ENCODE results near the gene CACNA2D1.
"Not testable (repeated sequence)": the region's sequence is repeated elsewhere in the genome, so short reads cannot be mapped to it uniquely, and the experiment has no call there.

The CACNA2D1 gene

GRCh38 chr7:82393076-82393839, 50.3 kb downstream of the CACNA2D1 start:
- no peaks in the 10 kb centered on the region for H3K4me1 Mint-ChIP-seq (ENCODE audit: low read depth)
- H3K27me3 Mint-ChIP-seq (ENCODE audit: low read depth), result no peaks in the 10 kb centered on the region
- no peaks in the 10 kb centered on the region for H3K9me3 Mint-ChIP-seq
- no peak overlapping the region for H3K27ac Mint-ChIP-seq
- H3K36me3 Mint-ChIP-seq (ENCODE audit: low read depth), result no peaks in the 10 kb centered on the region
- H3K4me3 Mint-ChIP-seq, result no peak overlapping the region

GRCh38 chr7:82390936-82391335, 52.6 kb downstream of the CACNA2D1 start:
- Mint-ChIP-seq H3K27me3 (ENCODE audit: low read depth) (no peaks in the 10 kb centered on the region), H3K36me3 (ENCODE audit: low read depth) (no peaks in the 10 kb centered on the region), H3K4me3 (no peak overlapping the region), H3K27ac (no peak overlapping the region), H3K4me1 (ENCODE audit: low read depth) (no peaks in the 10 kb centered on the region), H3K9me3 (no peaks in the 10 kb centered on the region)

GRCh38 chr7:82389876-82390275, 53.7 kb downstream of the CACNA2D1 start:
- Mint-ChIP-seq H3K4me1 (ENCODE audit: low read depth) (no peaks in the 10 kb centered on the region), H3K4me3 (no peak overlapping the region), H3K9me3 (no peaks in the 10 kb centered on the region), H3K27ac (no peak overlapping the region), H3K27me3 (ENCODE audit: low read depth) (no peaks in the 10 kb centered on the region), H3K36me3 (ENCODE audit: low read depth) (no peaks in the 10 kb centered on the region)

- Mint-ChIP-seq H3K4me3 (no peak overlapping the region), H3K9me3 (no peaks in the 10 kb centered on the region), H3K36me3 (ENCODE audit: low read depth) (no peaks in the 10 kb centered on the region), H3K27me3 (ENCODE audit: low read depth) (no peaks in the 10 kb centered on the region), H3K4me1 (ENCODE audit: low read depth) (no peaks in the 10 kb centered on the region), H3K27ac (no peak overlapping the region)
Measured at GRCh38 chr7:82388138-82388537, 55.4 kb downstream of the CACNA2D1 start.

- not testable (repeated sequence) for H3K27me3 Mint-ChIP-seq (ENCODE audit: low read depth); H3K36me3 Mint-ChIP-seq (ENCODE audit: low read depth); H3K4me1 Mint-ChIP-seq (ENCODE audit: low read depth); H3K9me3 Mint-ChIP-seq; H3K27ac Mint-ChIP-seq; H3K4me3 Mint-ChIP-seq
Measured at GRCh38 chr7:82386571-82386970, 57.0 kb downstream of the CACNA2D1 start.

- Mint-ChIP-seq H3K27ac (no peak overlapping the region), H3K4me1 (ENCODE audit: low read depth) (no peaks in the 10 kb centered on the region), H3K27me3 (ENCODE audit: low read depth) (no peaks in the 10 kb centered on the region), H3K36me3 (ENCODE audit: low read depth) (no peaks in the 10 kb centered on the region), H3K4me3 (no peak overlapping the region), H3K9me3 (no peaks in the 10 kb centered on the region)
Measured at GRCh38 chr7:82384779-82385178, 58.8 kb downstream of the CACNA2D1 start.

GRCh38 chr7:82384051-82384464, 59.5 kb downstream of the CACNA2D1 start:
- H3K9me3 Mint-ChIP-seq, result no peaks in the 10 kb centered on the region
- H3K27ac Mint-ChIP-seq, result no peak overlapping the region
- no peaks in the 10 kb centered on the region for H3K27me3 Mint-ChIP-seq (ENCODE audit: low read depth)
- H3K4me1 Mint-ChIP-seq (ENCODE audit: low read depth), result no peaks in the 10 kb centered on the region
- H3K36me3 Mint-ChIP-seq (ENCODE audit: low read depth), result no peaks in the 10 kb centered on the region
- no peak overlapping the region for H3K4me3 Mint-ChIP-seq

GRCh38 chr7:82382276-82382675, 61.3 kb downstream of the CACNA2D1 start:
- no peaks in the 10 kb centered on the region for H3K36me3 Mint-ChIP-seq (ENCODE audit: low read depth)
- no peak overlapping the region for H3K4me3 Mint-ChIP-seq
- no peak overlapping the region for H3K27ac Mint-ChIP-seq
- H3K4me1 Mint-ChIP-seq (ENCODE audit: low read depth), result no peaks in the 10 kb centered on the region
- no peaks in the 10 kb centered on the region for H3K9me3 Mint-ChIP-seq
- no peaks in the 10 kb centered on the region for H3K27me3 Mint-ChIP-seq (ENCODE audit: low read depth)

- no peaks in the 10 kb centered on the region for H3K4me1 Mint-ChIP-seq (ENCODE audit: low read depth)
- no peak overlapping the region for H3K27ac Mint-ChIP-seq
- no peaks in the 10 kb centered on the region for H3K9me3 Mint-ChIP-seq
- H3K4me3 Mint-ChIP-seq, result no peak overlapping the region
- no peaks in the 10 kb centered on the region for H3K27me3 Mint-ChIP-seq (ENCODE audit: low read depth)
- H3K36me3 Mint-ChIP-seq (ENCODE audit: low read depth), result no peaks in the 10 kb centered on the region
Measured at GRCh38 chr7:82376739-82377138, 66.8 kb downstream of the CACNA2D1 start.

- Mint-ChIP-seq H3K9me3 (no peaks in the 10 kb centered on the region), H3K27ac (no peak overlapping the region), H3K27me3 (ENCODE audit: low read depth) (no peaks in the 10 kb centered on the region), H3K36me3 (ENCODE audit: low read depth) (no peaks in the 10 kb centered on the region), H3K4me1 (ENCODE audit: low read depth) (no peaks in the 10 kb centered on the region), H3K4me3 (no peak overlapping the region)
Measured at GRCh38 chr7:82375713-82376112, 67.9 kb downstream of the CACNA2D1 start.

- H3K27ac Mint-ChIP-seq, result no peak overlapping the region
- no peaks in the 10 kb centered on the region for H3K9me3 Mint-ChIP-seq
- no peaks in the 10 kb centered on the region for H3K36me3 Mint-ChIP-seq (ENCODE audit: low read depth)
- H3K4me3 Mint-ChIP-seq, result no peak overlapping the region
- no peaks in the 10 kb centered on the region for H3K4me1 Mint-ChIP-seq (ENCODE audit: low read depth)
- no peaks in the 10 kb centered on the region for H3K27me3 Mint-ChIP-seq (ENCODE audit: low read depth)
Measured at GRCh38 chr7:82375129-82375528, 68.4 kb downstream of the CACNA2D1 start.

- no peaks in the 10 kb centered on the region for H3K9me3 Mint-ChIP-seq
Measured at GRCh38 chr7:82373926-82374635, 69.5 kb downstream of the CACNA2D1 start.

GRCh38 chr7:82364671-82365070, 78.9 kb downstream of the CACNA2D1 start:
- no peaks in the 10 kb centered on the region for H3K4me1 Mint-ChIP-seq (ENCODE audit: low read depth)
- no peaks in the 10 kb centered on the region for H3K27me3 Mint-ChIP-seq (ENCODE audit: low read depth)
- H3K4me3 Mint-ChIP-seq, result no peak overlapping the region
- H3K36me3 Mint-ChIP-seq (ENCODE audit: low read depth), result no peaks in the 10 kb centered on the region
- H3K27ac Mint-ChIP-seq, result no peak overlapping the region
- no peaks in the 10 kb centered on the region for H3K9me3 Mint-ChIP-seq

More at GRCh38 chr7:82373926-82374635, 69.5 kb downstream of the CACNA2D1 start:
- Mint-ChIP-seq H3K27ac (no peak overlapping the region), H3K27me3 (ENCODE audit: low read depth) (no peaks in the 10 kb centered on the region), H3K4me3 (no peak overlapping the region), H3K4me1 (ENCODE audit: low read depth) (no peaks in the 10 kb centered on the region), H3K36me3 (ENCODE audit: low read depth) (no peaks in the 10 kb centered on the region)

- Mint-ChIP-seq H3K27ac (no peak overlapping the region), H3K36me3 (ENCODE audit: low read depth) (no peaks in the 10 kb centered on the region), H3K27me3 (ENCODE audit: low read depth) (no peaks in the 10 kb centered on the region), H3K4me3 (no peak overlapping the region), H3K4me1 (ENCODE audit: low read depth) (no peaks in the 10 kb centered on the region), H3K9me3 (no peaks in the 10 kb centered on the region)
Measured at GRCh38 chr7:82364048-82364447, 79.5 kb downstream of the CACNA2D1 start.

- no peaks in the 10 kb centered on the region for H3K4me1 Mint-ChIP-seq (ENCODE audit: low read depth)
- H3K9me3 Mint-ChIP-seq, result no peaks in the 10 kb centered on the region
- no peak overlapping the region for H3K27ac Mint-ChIP-seq
- H3K36me3 Mint-ChIP-seq (ENCODE audit: low read depth), result no peaks in the 10 kb centered on the region
- no peaks in the 10 kb centered on the region for H3K27me3 Mint-ChIP-seq (ENCODE audit: low read depth)
- no peak overlapping the region for H3K4me3 Mint-ChIP-seq
Measured at GRCh38 chr7:82362129-82362706, 81.4 kb downstream of the CACNA2D1 start.
